ENCODE measurements around the gene TELO2.

DNA sequence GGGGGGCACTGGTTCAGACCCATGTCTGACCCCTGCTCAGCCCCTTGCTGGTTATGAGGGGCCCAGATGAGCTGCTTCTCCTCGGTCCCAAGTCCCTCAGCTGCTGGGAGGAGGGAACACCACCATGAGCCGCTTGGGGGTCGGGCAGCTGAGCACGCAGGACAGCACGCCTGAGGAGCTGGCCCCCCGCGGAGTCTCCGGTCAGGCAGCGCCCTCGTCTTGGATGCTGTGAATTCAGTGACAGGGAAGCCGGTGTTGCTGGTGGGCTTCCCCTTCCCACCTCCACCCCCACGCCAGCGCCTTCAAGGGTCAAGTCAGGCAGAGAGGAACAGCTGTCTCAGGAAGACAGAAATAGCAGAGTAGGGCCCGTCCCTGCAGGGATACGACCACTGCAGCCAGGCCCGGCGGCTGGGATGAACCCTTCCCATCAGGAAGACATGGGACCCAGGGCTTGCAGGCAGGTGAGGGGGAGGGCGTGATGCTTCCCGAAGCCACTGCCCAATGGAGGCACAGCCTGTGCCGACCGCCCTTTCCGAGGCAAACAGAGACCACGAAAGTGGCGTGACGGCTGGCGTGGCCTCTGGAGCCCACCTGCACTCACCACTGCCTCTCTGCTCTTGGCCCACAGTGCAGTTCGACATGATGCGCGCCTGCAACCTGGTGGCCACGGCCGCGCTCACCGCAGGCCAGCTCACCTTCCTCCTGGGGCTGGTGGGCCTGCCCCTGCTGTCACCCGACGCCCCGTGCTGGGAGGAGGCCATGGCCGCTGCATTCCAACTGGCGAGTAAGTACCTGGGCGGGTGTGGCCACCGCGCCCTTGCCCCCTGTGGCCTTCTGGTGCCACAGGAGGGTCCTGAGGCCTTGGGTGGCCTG is 48.4 kb downstream of the TELO2 start:
- TF ChIP-seq NR3C1 (IDR thresholded peaks at IDR 0.05) = no peak
- TF ChIP-seq HMGXB4 (CRISPR knock-in tag; IDR thresholded peaks at IDR 0.05; ENCODE audit: borderline replicate concordance) = no peak
- no peak for TF ChIP-seq RNF2 (IDR thresholded peaks at IDR 0.05; ENCODE audit: borderline replicate concordance, low read depth)
- TF ChIP-seq TP53 (CRISPR knock-in tag; IDR thresholded peaks at IDR 0.05) = no peak
- TF ChIP-seq, protein P1, sequence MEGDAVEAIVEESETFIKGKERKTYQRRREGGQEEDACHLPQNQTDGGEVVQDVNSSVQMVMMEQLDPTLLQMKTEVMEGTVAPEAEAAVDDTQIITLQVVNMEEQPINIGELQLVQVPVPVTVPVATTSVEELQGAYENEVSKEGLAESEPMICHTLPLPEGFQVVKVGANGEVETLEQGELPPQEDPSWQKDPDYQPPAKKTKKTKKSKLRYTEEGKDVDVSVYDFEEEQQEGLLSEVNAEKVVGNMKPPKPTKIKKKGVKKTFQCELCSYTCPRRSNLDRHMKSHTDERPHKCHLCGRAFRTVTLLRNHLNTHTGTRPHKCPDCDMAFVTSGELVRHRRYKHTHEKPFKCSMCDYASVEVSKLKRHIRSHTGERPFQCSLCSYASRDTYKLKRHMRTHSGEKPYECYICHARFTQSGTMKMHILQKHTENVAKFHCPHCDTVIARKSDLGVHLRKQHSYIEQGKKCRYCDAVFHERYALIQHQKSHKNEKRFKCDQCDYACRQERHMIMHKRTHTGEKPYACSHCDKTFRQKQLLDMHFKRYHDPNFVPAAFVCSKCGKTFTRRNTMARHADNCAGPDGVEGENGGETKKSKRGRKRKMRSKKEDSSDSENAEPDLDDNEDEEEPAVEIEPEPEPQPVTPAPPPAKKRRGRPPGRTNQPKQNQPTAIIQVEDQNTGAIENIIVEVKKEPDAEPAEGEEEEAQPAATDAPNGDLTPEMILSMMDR (IDR thresholded peaks at IDR 0.05) = no peak
- no peak for TF ChIP-seq ZC3H11A (IDR thresholded peaks at IDR 0.05)
- TF ChIP-seq KDM1A (IDR thresholded peaks at IDR 0.05; ENCODE audit: low read depth) = no peak
- no peak for TF ChIP-seq POLR2A (IDR thresholded peaks at IDR 0.05; ENCODE audit: low read length)
- TF ChIP-seq NPAS2 (CRISPR knock-in tag; IDR thresholded peaks at IDR 0.05; ENCODE audit: borderline replicate concordance) = no peak

All from A549 (cell line).